ENCODE data around the gene PYM1.
"Not testable (repeated sequence)": the region's sequence is repeated elsewhere in the genome, so short reads cannot be mapped to it uniquely, and the experiment has no call there.

The PYM1 gene

GRCh38 chr12:55923648-55924047 lies 4.0 kb downstream of the PYM1 start:
- DNase-seq (ENCODE audit: low read depth); H3K4me3 ChIP-seq (ENCODE audit: low read depth, low read length): not testable (repeated sequence)

- no peak overlapping the region for H3K4me3 ChIP-seq (ENCODE audit: low read depth, low read length)
- no peak for DNase-seq (ENCODE audit: low read depth)
Observed at GRCh38 chr12:55922126-55922525, 5.6 kb downstream of the PYM1 start.

GRCh38 chr12:55919032-55919431 lies 8.7 kb downstream of the PYM1 start:
- DNase-seq (ENCODE audit: low read depth); H3K4me3 ChIP-seq (ENCODE audit: low read depth, low read length): not testable (repeated sequence)

GRCh38 chr12:55915482-55915859 lies 12.2 kb downstream of the PYM1 start:
- H3K4me3 ChIP-seq (ENCODE audit: low read depth, low read length): no peak overlapping the region
- no peak for DNase-seq (ENCODE audit: low read depth)

- DNase-seq (ENCODE audit: low read depth): no peak
- no peak overlapping the region for H3K4me3 ChIP-seq (ENCODE audit: low read depth, low read length)
Observed at GRCh38 chr12:55912908-55913307, 14.8 kb downstream of the PYM1 start.

GRCh38 chr12:55909513-55909884 lies 18.2 kb downstream of the PYM1 start:
- no peak for DNase-seq (ENCODE audit: low read depth)
- H3K4me3 ChIP-seq (ENCODE audit: low read depth, low read length): no peak overlapping the region

GRCh38 chr12:55908726-55909512 lies 18.8 kb downstream of the PYM1 start:
- no peak for DNase-seq (ENCODE audit: low read depth)
- no peak overlapping the region for H3K4me3 ChIP-seq (ENCODE audit: low read depth, low read length)

GRCh38 chr12:55906056-55906455 lies 21.6 kb downstream of the PYM1 start:
- H3K4me3 ChIP-seq (ENCODE audit: low read depth, low read length): no peak overlapping the region
- DNase-seq (ENCODE audit: low read depth): no peak

- DNase-seq (ENCODE audit: low read depth): no peak
- H3K4me3 ChIP-seq (ENCODE audit: low read depth, low read length): no peak overlapping the region
Observed at GRCh38 chr12:55901881-55902490, 25.7 kb downstream of the PYM1 start.

- H3K4me3 ChIP-seq (ENCODE audit: low read depth, low read length): no peak overlapping the region
- DNase-seq (ENCODE audit: low read depth): peak; percentile 20
Observed at GRCh38 chr12:55899082-55899481, 28.6 kb downstream of the PYM1 start.

GRCh38 chr12:55893723-55894122 lies 34.0 kb downstream of the PYM1 start:
- H3K4me3 ChIP-seq (ENCODE audit: low read depth, low read length): no peak overlapping the region
- DNase-seq (ENCODE audit: low read depth): no peak

GRCh38 chr12:55891310-55891709 lies 36.4 kb downstream of the PYM1 start:
- no peak overlapping the region for H3K4me3 ChIP-seq (ENCODE audit: low read depth, low read length)
- DNase-seq (ENCODE audit: low read depth): no peak

- no peak for DNase-seq (ENCODE audit: low read depth)
Observed at GRCh38 chr12:55885113-55885512, 42.6 kb downstream of the PYM1 start.

GRCh38 chr12:55877824-55878223 lies 49.9 kb downstream of the PYM1 start:
- no peak overlapping the region for H3K4me3 ChIP-seq (ENCODE audit: low read depth, low read length)
- no peak for DNase-seq (ENCODE audit: low read depth)

More at GRCh38 chr12:55885113-55885512, 42.6 kb downstream of the PYM1 start:
- no peak overlapping the region for H3K4me3 ChIP-seq (ENCODE audit: low read depth, low read length)

GRCh38 chr12:55875704-55876467 lies 51.8 kb downstream of the PYM1 start:
- H3K4me3 ChIP-seq (ENCODE audit: low read depth, low read length): no peak overlapping the region
- DNase-seq (ENCODE audit: low read depth): no peak

GRCh38 chr12:55874443-55874842 lies 53.3 kb downstream of the PYM1 start:
- H3K4me3 ChIP-seq (ENCODE audit: low read depth, low read length): no peak overlapping the region
- DNase-seq (ENCODE audit: low read depth): no peak

GRCh38 chr12:55866454-55867004 lies 61.2 kb downstream of the PYM1 start:
- not testable (repeated sequence) for DNase-seq (ENCODE audit: low read depth); H3K4me3 ChIP-seq (ENCODE audit: low read depth, low read length)

GRCh38 chr12:55865327-55865726 lies 62.4 kb downstream of the PYM1 start:
- no peak for DNase-seq (ENCODE audit: low read depth)
- no peak overlapping the region for H3K4me3 ChIP-seq (ENCODE audit: low read depth, low read length)

GRCh38 chr12:55862931-55863330 lies 64.8 kb downstream of the PYM1 start:
- H3K4me3 ChIP-seq (ENCODE audit: low read depth, low read length); DNase-seq (ENCODE audit: low read depth): not testable (repeated sequence)

- no peak for DNase-seq (ENCODE audit: low read depth)
- H3K4me3 ChIP-seq (ENCODE audit: low read depth, low read length): no peak overlapping the region
Observed at GRCh38 chr12:55862286-55862685, 65.4 kb downstream of the PYM1 start.
